Smooth muscle cell (in vitro differentiated cells): ENCODE data around the gene DGKI. TPM values are rescaled to one million over a fixed set of nuclear protein-coding genes. Genes with fewer than 3 reads are reported as not detected.

Experiments used
- DNase-seq: peaks from one replicate; lab custom pipeline; 2025; ENCODE audit not compliant: unreplicated experiment; lab: John Stamatoyannopoulos, UW
- H2AFZ ChIP-seq: fragments of 200-600 bp; sonication (generic); 2 replicates; pipeline ENCODE4 v1.6.0; 2016; ENCODE audit warnings: antibody characterized with exemption, low read depth, mild to moderate bottlenecking
- H3F3A ChIP-seq: fragments of 200-600 bp; sonication (generic); 2 replicates; pipeline ENCODE4 v1.6.0; 2017; ENCODE audit warnings: antibody characterized with exemption, low read depth
- H3K27ac ChIP-seq: fragments of 200-600 bp; sonication (generic); 2 replicates; pipeline ENCODE4 v1.5.1; 2016; ENCODE audit warnings: low read depth, mild to moderate bottlenecking
- H3K27me3 ChIP-seq: fragments of 200-600 bp; sonication (generic); 2 replicates; pipeline ENCODE4 v1.6.1; 2016; ENCODE audit warnings: low read depth, mild to moderate bottlenecking
- H3K36me3 ChIP-seq: fragments of 200-600 bp; sonication (generic); 2 replicates; pipeline ENCODE4 v1.5.1; 2016; ENCODE audit warnings: low read depth
- H3K4me1 ChIP-seq: fragments of 200-600 bp; sonication (generic); 2 replicates; pipeline ENCODE4 v1.5.1; 2016; ENCODE audit warnings: low read depth
- H3K4me2 ChIP-seq: fragments of 200-600 bp; sonication (generic); 2 replicates; pipeline ENCODE4 v1.6.0; 2016; ENCODE audit warnings: mild to moderate bottlenecking
- H3K4me3 ChIP-seq: fragments of 200-600 bp; sonication (generic); 2 replicates; pipeline ENCODE4 v1.5.1; 2016; ENCODE audit warnings: mild to moderate bottlenecking
- H3K79me2 ChIP-seq: fragments of 200-600 bp; sonication (generic); 2 replicates; pipeline ENCODE4 v1.6.0; 2016; ENCODE audit warnings: low read depth, mild to moderate bottlenecking
- H3K9ac ChIP-seq: fragments of 200-600 bp; sonication (generic); 2 replicates; pipeline ENCODE4 v1.6.0; 2016; ENCODE audit warnings: low read depth
- H3K9me3 ChIP-seq: fragments of 200-600 bp; sonication (generic); replicated peaks from 2 replicates; pipeline ENCODE4 v1.5.1; 2016; ENCODE audit warnings: low read depth
- H4K20me1 ChIP-seq: fragments of 200-600 bp; sonication (generic); 2 replicates; pipeline ENCODE4 v1.6.0; 2016; ENCODE audit warnings: low read depth
- CTCF ChIP-seq: fragments of 200-600 bp; sonication (generic); IDR thresholded peaks from 2 replicates; pipeline ENCODE4 v1.5.1; 2017; ENCODE audit warnings: borderline replicate concordance, mild to moderate bottlenecking, antibody characterized with exemption; ENCODE audit not compliant: insufficient read depth, poor library complexity, severe bottlenecking
- WGBS: methylation state at CpG from one replicate; pipeline ENCODE4 v1.1.7; 2016; ENCODE audit warnings: low lambda C conversion rate; 5-methylcytosine and 5-hydroxymethylcytosine counted together
- polyA plus RNA-seq: library from polyadenylated mRNA; unstranded; fragments of >200 nt; fragmentation: Nextera tagmentation; extraction: Ambion mirVana; gene quantifications from 2 replicates; pipeline ENCODE4 v1.2.1, GENCODE V29; 2016
- small RNA-seq: library from RNA; depleted of rRNA; stranded (forward); fragments of <200 nt; gene quantifications from one replicate; pipeline ENCODE3, GENCODE V24; 2014
- total RNA-seq: library from RNA; depleted of rRNA; stranded (reverse); fragments of >200 nt; gene quantifications from 2 replicates; pipeline ENCODE4 v1.2.3, GENCODE V29; 2014

The DGKI gene
- total and polyA plus RNA-seq, 2 experiments from 2014 or later = 2.5 to 6.2 TPM

- H2AFZ ChIP-seq = no peak overlapping the region
Observed at GRCh38 chr7:137331378-137331777, 515.4 kb downstream of the DGKI start.

More at GRCh38 chr7:137331378-137331777, 515.4 kb downstream of the DGKI start:
- Histone ChIP-seq H3K36me3 (no peaks in the 10 kb centered on the region), H3F3A (no peaks in the 10 kb centered on the region), H3K4me2 (no peak overlapping the region), H4K20me1 (no peaks in the 10 kb centered on the region), H3K79me2 (no peaks in the 10 kb centered on the region), H3K27me3 (no peaks in the 10 kb centered on the region), H3K4me3 (no peak overlapping the region), H3K9ac (no peak overlapping the region), H3K9me3 (no peaks in the 10 kb centered on the region), H3K4me1 (no peaks in the 10 kb centered on the region), H3K27ac (no peak overlapping the region)
- no peak for TF ChIP-seq CTCF
- no peak for DNase-seq
- WGBS = 90% methylated on average over 8 of the region's 8 CpGs

Small RNA genes lying within 50 kb of the gene (small RNA-seq; reads per million reads assigned to genes)
- 2.8 reads per million, percentile 51 among the genes with 10 or more reads in this experiment for gene AC090498.1

Other genes starting within 250 kb of the DGKI start
- 46.4 and 69.1 TPM in 2 replicates for gene CREB3L2, start 155.1 kb upstream of the DGKI start, total RNA-seq
- 27.4 and 37.6 TPM in 2 replicates for gene CREB3L2, start 155.1 kb upstream of the DGKI start, polyA plus RNA-seq
- not detected in 2 replicates for gene AKR1D1, start 229.5 kb upstream of the DGKI start, total RNA-seq
- gene AKR1D1, start 229.5 kb upstream of the DGKI start, polyA plus RNA-seq = not detected in 2 replicates